Urinary bladder (tissue), 4 donors: ENCODE results near the gene RASGRP2. TPM values are rescaled to one million over a fixed set of nuclear protein-coding genes. Genes with fewer than 3 reads are reported as not detected.
A peak's percentile ranks its signal among the peaks of the same experiment; 100 is the strongest.

ENCODE experiments used
- DNase-seq: peaks from one replicate; pipeline ENCODE4 v3.0.0-alpha.2; 2015; ENCODE audit errors: extremely low spot score
- H3K27ac ChIP-seq: one replicate; pipeline ENCODE4 v1.5.1; 2013; ENCODE audit warnings: low read depth, mild to moderate bottlenecking, moderate library complexity
- H3K36me3 ChIP-seq: one replicate; pipeline ENCODE4 v1.6.1; 2013; ENCODE audit warnings: mild to moderate bottlenecking, moderate library complexity; ENCODE audit not compliant: insufficient read depth
- H3K4me1 ChIP-seq: one replicate; pipeline ENCODE4 v1.6.1; 2013; ENCODE audit warnings: mild to moderate bottlenecking, moderate library complexity; ENCODE audit not compliant: insufficient read depth
- H3K4me3 ChIP-seq: one replicate; pipeline ENCODE4 v1.5.1; 2013; ENCODE audit warnings: low read depth, low read length
- WGBS: extraction: QIAGEN DNeasy Blood & Tissue Kit; methylation state at CpG from one replicate; pipeline ENCODE4 v1.1.7; 2013; 5-methylcytosine and 5-hydroxymethylcytosine counted together
- polyA plus RNA-seq: library from polyadenylated mRNA; stranded (reverse); fragments of 200-250 nt; gene quantifications from one replicate; pipeline ENCODE4 v1.2.3, GENCODE V29; 2013
- total RNA-seq: library from RNA; depleted of rRNA; stranded (reverse); fragments of >200 nt; gene quantifications from one replicate; pipeline ENCODE4 v1.2.3, GENCODE V29; 2014
- donor health status: healthy with polysubstance abuse.
- donor health status: healthy.

The RASGRP2 gene
- total and polyA plus RNA-seq, 2 donors: 7.6 to 46.1 TPM

DNA sequence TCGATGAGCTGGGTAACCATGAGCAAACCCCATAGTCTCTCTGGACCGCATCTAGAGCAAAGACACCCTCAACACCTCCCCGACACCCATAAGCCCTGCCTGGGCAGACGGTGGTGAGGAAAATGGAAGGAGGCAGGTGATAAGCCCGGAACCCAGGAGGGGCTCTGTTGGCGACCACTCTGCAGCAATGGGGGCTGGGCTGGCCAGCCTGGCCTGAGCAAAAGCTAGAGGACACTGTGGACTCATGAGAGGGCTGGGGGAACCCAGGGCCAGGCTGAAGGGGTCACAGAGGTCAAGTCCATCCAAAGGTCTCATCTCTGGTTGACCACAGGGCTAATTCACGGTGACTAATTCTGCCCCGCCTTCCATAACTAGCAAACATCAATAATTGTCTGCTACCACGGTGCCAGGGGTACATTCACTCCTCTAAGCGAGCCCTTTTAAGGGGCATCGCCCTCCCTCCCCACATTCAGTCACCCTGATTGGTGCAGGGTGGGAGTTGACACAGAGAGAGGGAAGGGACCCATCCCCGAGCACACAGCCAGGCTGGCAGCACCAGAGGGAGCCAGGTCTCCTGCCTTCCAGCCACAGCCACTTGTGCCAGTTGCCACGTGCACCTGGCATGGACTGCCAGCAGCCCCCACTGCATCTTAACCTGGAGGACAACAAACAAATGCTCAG, 11.9 kb upstream of the RASGRP2 start:
- 87% methylated on average over 13 of the region's 13 CpGs for WGBS
- Histone ChIP-seq H3K4me3 (no peak overlapping the region), H3K36me3 (no peaks in the 10 kb centered on the region), H3K4me1 (no peaks in the 10 kb centered on the region), H3K27ac (no peak overlapping the region)
- DNase-seq: no peak

DNA sequence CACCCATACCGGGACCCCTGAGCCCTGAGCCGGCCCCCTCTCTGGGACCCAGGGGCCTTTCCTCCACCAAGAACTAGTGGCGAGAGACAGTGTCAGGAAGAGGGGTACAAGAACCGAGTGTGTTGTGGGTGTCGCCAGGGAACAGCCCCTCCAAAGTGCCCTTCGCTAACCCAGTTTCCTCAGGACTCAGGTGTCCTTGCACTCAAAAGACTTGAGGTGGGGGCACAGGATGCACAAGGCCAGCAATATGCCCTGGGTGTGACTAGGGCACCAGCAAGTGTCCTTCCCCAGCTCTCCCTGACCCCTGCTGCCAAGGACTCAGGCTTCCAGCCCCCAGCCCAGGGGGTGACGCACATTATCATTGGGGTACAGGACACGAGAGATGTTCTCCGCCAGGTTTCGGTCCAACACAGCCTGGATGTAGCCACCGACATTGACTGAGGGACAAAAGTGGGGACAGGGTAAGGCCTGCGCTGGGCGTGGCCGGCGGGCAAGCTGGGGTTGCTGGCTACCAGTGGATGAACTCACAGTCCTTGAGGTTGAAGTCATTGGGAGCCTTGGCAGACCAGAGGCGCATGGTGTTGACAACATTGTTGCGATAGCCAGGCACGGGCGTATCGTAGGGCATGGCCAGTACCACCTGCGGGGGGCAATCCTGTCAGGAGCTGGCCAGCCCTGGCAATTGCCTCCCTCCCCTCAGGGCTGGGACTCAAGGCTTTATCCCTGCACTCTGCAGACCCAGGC, 11.1 kb upstream of the RASGRP2 start:
- H3K27ac ChIP-seq: no peak overlapping the region
- DNase-seq: no peak
- no peaks in the 10 kb centered on the region for H3K4me1 ChIP-seq
- H3K4me3 ChIP-seq: no peak overlapping the region
- 90% methylated on average over 21 of the region's 21 CpGs for WGBS
- H3K36me3 ChIP-seq: no peaks in the 10 kb centered on the region

DNA sequence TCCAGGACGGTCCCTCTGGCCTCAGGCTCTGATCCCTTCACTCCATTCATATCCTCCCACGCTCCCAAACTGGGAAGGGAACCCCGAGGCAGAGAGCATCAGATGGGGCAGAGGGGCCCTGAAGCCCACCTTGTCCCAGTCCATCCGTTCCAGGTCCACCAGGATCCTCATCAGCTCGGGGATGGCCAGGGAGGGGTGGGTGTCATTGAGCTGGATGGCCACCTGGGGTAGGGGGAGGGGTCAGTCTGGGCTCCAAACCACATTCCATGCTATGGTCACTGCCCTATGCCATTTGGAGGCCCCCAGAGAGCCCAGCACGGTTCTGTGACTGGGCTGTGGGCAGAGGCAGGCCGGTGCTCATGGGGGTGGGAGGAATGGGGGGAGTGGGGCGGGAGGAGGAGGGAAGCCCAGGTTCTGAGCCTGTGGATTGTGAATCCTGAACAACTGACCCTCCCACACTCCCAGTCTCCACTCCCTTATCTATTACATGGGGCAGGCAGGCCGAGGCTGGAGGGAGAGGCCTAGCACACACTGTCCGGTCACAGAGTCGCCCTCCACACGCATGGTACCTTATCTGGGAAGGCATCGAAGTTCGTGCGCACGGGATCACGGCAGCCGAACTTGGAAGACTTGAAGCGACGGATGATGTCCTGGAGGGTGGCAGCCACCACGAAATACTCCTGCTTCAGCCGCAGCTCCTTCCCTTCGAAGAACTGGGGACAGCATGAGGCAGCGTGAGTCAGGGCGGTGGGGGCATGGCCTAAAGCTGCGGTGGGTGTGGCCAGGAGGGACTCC, 10.4 kb upstream of the RASGRP2 start:
- no peak overlapping the region for H3K4me3 ChIP-seq
- H3K4me1 ChIP-seq: no peaks in the 10 kb centered on the region
- no peak overlapping the region for H3K27ac ChIP-seq
- DNase-seq: no peak
- no peaks in the 10 kb centered on the region for H3K36me3 ChIP-seq
- WGBS: 84% methylated on average over 26 of the region's 26 CpGs

DNA sequence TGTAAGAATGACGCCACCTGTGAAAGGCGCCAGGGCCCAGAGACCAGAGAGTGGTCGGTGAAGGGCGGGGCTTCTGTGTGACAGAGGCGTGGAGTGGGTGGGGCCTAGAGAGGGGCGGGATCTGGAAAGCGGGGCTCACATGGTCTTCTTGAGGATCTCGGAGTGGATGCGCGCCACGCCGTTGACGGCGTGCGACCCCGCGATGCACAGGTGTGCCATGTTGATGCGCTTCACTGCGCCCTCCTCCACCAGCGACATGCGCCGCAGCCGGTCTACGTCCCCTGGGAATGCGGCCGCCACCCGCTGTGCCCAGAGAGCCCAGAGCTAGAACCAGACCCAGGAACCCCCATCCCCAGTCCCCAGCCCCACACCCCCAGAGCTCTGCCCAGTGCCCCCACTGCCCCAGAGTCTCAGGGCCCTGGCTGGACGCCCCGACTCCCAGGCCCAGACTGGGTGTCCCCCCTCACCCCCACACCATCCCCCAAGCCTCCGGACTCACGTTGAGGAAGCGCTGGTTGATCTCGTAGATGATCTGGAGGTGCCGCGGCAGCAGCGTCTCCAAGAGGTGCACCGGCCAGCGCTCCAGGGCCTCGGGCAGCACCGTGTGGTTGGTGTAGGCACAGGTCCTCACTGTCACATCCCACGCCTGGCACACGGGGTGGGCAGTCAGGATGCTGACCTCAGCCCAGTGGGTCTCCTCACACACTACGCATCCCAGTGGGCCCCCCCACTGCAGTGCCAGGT, 9.6 kb upstream of the RASGRP2 start:
- H3K27ac ChIP-seq: no peak overlapping the region
- 92% methylated on average over 43 of the region's 43 CpGs for WGBS
- no peak overlapping the region for H3K4me3 ChIP-seq
- no peaks in the 10 kb centered on the region for H3K36me3 ChIP-seq
- DNase-seq: no peak
- H3K4me1 ChIP-seq: no peaks in the 10 kb centered on the region

DNA sequence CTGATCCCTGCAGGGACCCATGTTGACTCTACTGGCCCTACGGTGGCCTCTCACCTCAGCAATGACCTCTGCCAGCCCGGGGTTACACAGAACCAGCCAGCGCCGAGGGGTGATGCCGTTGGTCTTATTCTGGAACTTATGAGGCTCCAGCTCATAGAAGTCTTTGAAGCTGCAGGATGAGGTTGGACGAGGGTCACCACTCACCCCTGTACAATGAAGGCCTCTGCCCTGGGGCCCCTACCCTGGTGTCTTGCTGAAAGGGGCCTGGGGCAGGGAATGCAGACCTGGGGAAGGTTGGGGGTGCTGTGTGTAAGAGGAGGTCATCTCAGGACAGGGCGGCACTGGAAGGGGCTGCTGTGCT, 9.1 kb upstream of the RASGRP2 start:
- Histone ChIP-seq H3K27ac (no peak overlapping the region), H3K36me3 (no peaks in the 10 kb centered on the region), H3K4me3 (no peak overlapping the region), H3K4me1 (no peaks in the 10 kb centered on the region)
- no peak for DNase-seq
- 90% methylated on average over 7 of the region's 7 CpGs for WGBS

DNA sequence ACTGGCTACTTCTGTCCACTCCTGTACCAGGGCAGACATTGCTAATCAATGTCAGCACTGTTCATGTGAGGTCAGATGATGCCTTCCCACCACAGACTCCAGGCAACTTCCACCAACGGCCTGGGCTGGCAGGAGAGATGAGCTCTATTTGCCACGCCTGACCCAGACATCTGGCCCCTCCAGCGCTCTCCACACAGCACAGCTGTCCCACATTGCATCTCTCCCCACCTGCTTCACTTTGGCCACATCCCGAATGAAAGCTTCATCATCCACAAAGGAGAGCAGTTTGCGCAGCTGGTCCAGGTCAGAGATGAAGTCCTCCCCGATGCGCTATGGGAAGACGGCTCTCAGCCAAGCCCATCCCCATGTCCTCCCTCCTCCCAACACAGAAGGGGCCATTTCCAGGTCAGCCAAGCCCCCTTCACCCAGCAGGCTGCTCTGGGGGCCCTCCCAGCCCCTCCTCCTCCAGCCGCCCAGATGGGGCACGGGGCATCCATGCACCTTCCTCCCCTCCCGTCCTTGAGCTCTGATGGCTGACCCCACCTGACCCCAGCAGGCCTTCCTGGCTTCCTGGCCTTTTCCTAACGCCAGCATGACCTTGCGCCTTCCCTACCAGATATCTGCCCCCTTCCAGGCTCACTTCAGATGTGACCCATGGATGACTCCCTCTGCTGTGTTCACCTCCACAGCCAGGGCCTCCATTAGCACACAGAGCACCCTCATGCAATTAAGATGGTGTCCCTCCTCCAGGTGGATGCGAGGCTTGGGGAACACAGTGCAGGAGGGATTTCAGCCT, 8.4 kb upstream of the RASGRP2 start:
- no peak for DNase-seq
- no peaks in the 10 kb centered on the region for H3K36me3 ChIP-seq
- no peak overlapping the region for H3K4me3 ChIP-seq
- H3K27ac ChIP-seq: no peak overlapping the region
- no peaks in the 10 kb centered on the region for H3K4me1 ChIP-seq
- 81% methylated on average over 14 of the region's 14 CpGs for WGBS

DNA sequence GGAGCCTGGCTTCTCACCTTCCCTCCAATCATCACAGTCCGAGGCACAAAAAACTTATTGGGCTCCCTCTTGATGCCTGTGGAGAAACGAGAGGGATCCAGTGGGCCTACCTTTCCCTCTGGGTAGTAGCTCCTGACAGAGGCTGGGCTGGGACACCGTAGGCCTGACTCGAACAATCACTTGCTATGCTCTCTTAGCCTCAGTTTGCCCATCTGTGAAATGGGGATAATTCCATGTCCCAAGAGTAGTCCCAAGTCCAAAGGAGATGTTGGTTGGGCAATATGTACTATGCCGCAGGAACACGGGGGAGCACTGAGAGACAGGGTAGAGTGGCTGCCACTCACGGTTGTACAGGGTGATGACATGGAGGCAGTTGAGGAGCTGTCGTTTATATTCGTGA, 7.6 kb upstream of the RASGRP2 start:
- 96% methylated on average over 9 of the region's 9 CpGs for WGBS
- DNase-seq: no peak
- no peaks in the 10 kb centered on the region for H3K36me3 ChIP-seq
- no peak overlapping the region for H3K27ac ChIP-seq
- H3K4me1 ChIP-seq: no peaks in the 10 kb centered on the region
- no peak overlapping the region for H3K4me3 ChIP-seq

DNA sequence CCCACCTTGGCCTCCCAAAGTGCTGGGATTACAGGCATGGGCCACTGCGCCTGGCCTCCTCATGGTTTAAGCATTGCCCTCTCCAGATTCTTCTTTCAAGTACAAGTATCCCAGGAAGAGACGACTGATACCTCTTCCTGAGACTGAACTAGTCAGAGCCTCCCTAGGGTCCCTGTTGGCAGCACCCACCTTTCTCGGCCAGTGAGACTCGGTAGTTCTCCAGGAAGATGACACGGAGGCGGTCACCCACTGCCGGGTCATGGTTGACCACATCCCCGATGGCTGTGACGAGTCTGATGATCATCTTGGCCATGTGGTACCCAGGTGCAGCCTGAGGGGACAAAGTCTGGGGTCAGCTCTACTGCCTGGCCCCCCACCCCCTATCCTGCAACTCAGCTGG, 7.2 kb upstream of the RASGRP2 start:
- Histone ChIP-seq H3K27ac (no peak overlapping the region), H3K4me1 (no peaks in the 10 kb centered on the region), H3K36me3 (no peaks in the 10 kb centered on the region), H3K4me3 (no peak overlapping the region)
- no peak for DNase-seq
- WGBS: 91% methylated on average over 9 of the region's 9 CpGs

DNA sequence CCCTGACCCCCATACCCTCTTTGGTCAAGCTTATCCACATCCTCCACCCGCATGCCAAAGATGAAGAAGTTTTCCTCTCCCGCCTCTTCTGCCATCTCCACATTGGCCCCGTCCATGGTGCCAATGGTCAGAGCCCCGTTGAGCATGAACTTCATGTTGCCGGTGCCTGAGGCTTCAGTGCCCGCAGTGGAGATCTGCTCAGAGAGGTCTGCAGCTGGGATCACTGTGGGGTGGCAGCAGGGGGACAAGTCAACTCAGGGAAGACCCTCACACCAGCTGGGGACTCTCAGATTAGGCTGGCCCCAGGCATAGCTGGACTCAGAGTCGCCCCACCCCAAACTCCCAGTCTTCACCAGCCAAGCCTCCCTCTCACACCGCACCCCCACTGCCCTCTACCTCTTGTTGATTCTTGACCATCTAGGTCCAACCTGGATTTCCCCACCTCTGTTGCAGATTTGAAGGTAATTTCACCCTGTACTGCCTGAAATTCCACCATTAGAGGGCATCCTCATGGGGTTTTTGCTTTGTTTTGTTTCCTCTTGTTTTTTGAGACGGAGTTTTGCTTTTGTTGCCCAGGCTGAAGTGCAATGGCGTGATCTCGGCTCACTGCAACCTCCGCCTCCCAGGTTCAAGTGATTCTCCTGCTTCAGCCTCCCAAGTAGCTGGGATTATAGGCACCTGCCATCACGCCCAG, 6.6 kb upstream of the RASGRP2 start:
- no peaks in the 10 kb centered on the region for H3K36me3 ChIP-seq

DNA sequence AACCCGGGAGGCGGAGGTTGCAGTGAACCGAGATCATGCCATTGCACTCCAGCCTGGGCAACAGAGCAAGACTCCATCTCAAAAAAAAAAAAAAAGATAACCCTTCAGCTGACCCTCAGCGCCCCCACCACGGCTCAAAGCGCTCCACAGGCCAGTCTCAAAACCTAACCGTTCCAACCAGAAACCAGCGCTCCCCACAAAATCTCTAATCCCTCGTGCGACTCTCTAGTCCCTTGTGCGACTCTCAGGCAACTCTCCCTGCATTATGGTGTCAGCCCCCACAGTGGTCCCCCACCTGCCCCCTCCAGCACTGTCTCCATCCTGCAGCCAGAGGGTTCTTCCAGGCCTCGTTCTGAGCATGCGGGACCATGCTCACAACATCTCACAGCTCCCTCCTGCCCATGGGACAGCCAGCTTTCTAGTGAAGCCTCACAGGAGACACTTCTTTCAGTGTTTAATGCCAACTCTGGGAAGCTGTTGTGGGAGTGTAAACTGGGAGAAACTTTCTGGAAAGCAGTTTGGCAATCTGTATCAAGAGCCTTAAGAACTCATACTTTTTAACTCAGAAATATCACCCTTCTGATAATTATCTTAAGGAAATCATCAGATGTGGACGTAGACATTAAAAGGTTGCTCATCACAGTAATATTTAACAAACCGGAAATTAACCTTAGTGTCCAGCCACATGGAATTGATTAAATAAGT, 4.2 kb upstream of the RASGRP2 start:
- DNase-seq: no peak
- no peak overlapping the region for H3K27ac ChIP-seq
- H3K4me3 ChIP-seq: no peak overlapping the region
- H3K36me3 ChIP-seq: no peaks in the 10 kb centered on the region
- WGBS: 74% methylated on average over 15 of the region's 15 CpGs
- peaks cover 2% of the 10 kb centered on the region for H3K4me1 ChIP-seq

More for the DNA sequence above, 6.6 kb upstream of the RASGRP2 start:
- H3K27ac ChIP-seq: no peak overlapping the region
- H3K4me3 ChIP-seq: no peak overlapping the region
- 93% methylated on average over 13 of the region's 13 CpGs for WGBS
- no peak for DNase-seq
- no peaks in the 10 kb centered on the region for H3K4me1 ChIP-seq

DNA sequence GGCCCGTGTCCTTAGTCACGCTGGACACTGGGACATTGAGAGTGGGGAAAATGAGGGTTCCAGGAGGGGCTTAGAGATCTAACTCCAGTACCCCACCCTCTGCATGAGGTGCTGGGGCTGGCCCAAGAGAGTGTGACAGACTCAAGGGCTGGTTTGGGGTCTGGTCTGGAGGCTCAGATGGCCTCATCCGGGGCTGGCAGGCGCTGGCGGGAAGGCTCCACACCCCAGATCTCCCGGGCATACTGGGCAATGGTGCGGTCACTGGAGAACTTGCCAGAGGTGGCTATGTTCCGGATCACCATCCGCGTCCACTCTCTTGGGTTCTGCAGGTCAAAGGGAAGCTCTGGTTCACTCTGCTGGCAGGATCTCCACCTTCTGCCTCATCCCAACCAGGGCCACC, 2.5 kb upstream of the RASGRP2 start:
- H3K27ac ChIP-seq: peak overlapping the region; percentile 2
- DNase-seq: no peak
- WGBS: 73% methylated on average over 10 of the region's 10 CpGs
- H3K4me3 ChIP-seq: no peak overlapping the region
- peaks cover 2% of the 10 kb centered on the region for H3K4me1 ChIP-seq
- H3K36me3 ChIP-seq: no peaks in the 10 kb centered on the region
